ENCODE measurements around the gene SCFD2.
A peak's percentile ranks its signal among the peaks of the same experiment; 100 is the strongest.

The SCFD2 gene

GRCh38 chr4:52907510-52907909 is 458.4 kb downstream of the SCFD2 start:
- H3K79me2 ChIP-seq (ENCODE audit: insufficient read depth, low read length): no peaks in the 10 kb centered on the region
- H3K9me3 ChIP-seq (ENCODE audit: insufficient read depth, low read length, severe bottlenecking): no peaks in the 10 kb centered on the region
- TF ChIP-seq CTCF (IDR thresholded peaks at IDR 0.05; ENCODE audit: borderline replicate concordance, extremely low read depth, low read length, poor library complexity, severe bottlenecking): no peak
- TF ChIP-seq EZH2 (IDR thresholded peaks at IDR 0.05; ENCODE audit: borderline replicate concordance, low read depth, low read length, severe bottlenecking): no peak
- H4K20me1 ChIP-seq (ENCODE audit: insufficient read depth, low read length): no peaks in the 10 kb centered on the region
- no peak overlapping the region for H3K27ac ChIP-seq (ENCODE audit: low read length)
- no peak overlapping the region for H3K4me2 ChIP-seq (ENCODE audit: insufficient read depth, low read length)
- no peaks in the 10 kb centered on the region for H3K27me3 ChIP-seq (ENCODE audit: insufficient read depth, low read length, poor library complexity)
- H3K9ac ChIP-seq (ENCODE audit: low read depth, low read length): no peak overlapping the region
- no peaks in the 10 kb centered on the region for H3K4me1 ChIP-seq (ENCODE audit: insufficient read depth, low read length)
- ATAC-seq (ENCODE audit: insufficient read depth, low read depth) (no peak), DNase-seq (no peak)
- H3K36me3 ChIP-seq (ENCODE audit: insufficient read depth, low read length): peaks cover 7% of the 10 kb centered on the region; the same call in 1 of the 2 replicates
- H3K4me3 ChIP-seq (ENCODE audit: low read depth in 1 of 2, low read length in 2 of 2): no peak overlapping the region
- H2AFZ ChIP-seq (ENCODE audit: low read depth, low read length): no peak overlapping the region

- H3K9me3 ChIP-seq (ENCODE audit: insufficient read depth, low read length, severe bottlenecking): peaks cover 5% of the 10 kb centered on the region
- H3K4me3 ChIP-seq (ENCODE audit: low read depth in 1 of 2, low read length in 2 of 2): no peak overlapping the region
- no peaks in the 10 kb centered on the region for H3K4me1 ChIP-seq (ENCODE audit: insufficient read depth, low read length)
- no peaks in the 10 kb centered on the region for H3K79me2 ChIP-seq (ENCODE audit: insufficient read depth, low read length)
- no peak overlapping the region for H3K4me2 ChIP-seq (ENCODE audit: insufficient read depth, low read length)
- H4K20me1 ChIP-seq (ENCODE audit: insufficient read depth, low read length): no peaks in the 10 kb centered on the region
- ATAC-seq (ENCODE audit: insufficient read depth, low read depth) (no peak), DNase-seq (no peak)
- no peak overlapping the region for H2AFZ ChIP-seq (ENCODE audit: low read depth, low read length)
- H3K36me3 ChIP-seq (ENCODE audit: insufficient read depth, low read length): peaks cover 14% of the 10 kb centered on the region; the same call in 1 of the 2 replicates
- H3K27ac ChIP-seq (ENCODE audit: low read length): no peak overlapping the region
- no peaks in the 10 kb centered on the region for H3K27me3 ChIP-seq (ENCODE audit: insufficient read depth, low read length, poor library complexity)
- no peak overlapping the region for H3K9ac ChIP-seq (ENCODE audit: low read depth, low read length)
- TF ChIP-seq CTCF (IDR thresholded peaks at IDR 0.05; ENCODE audit: borderline replicate concordance, extremely low read depth, low read length, poor library complexity, severe bottlenecking) (no peak), EZH2 (IDR thresholded peaks at IDR 0.05; ENCODE audit: borderline replicate concordance, low read depth, low read length, severe bottlenecking) (no peak)
These were observed 461.4 kb downstream of the SCFD2 start for GRCh38 chr4:52904421-52904820.

- Histone ChIP-seq H4K20me1 (ENCODE audit: insufficient read depth, low read length) (no peaks in the 10 kb centered on the region), H3K4me3 (ENCODE audit: low read depth in 1 of 2, low read length in 2 of 2) (no peak overlapping the region), H3K9ac (ENCODE audit: low read depth, low read length) (no peak overlapping the region), H3K27me3 (ENCODE audit: insufficient read depth, low read length, poor library complexity) (no peaks in the 10 kb centered on the region), H2AFZ (ENCODE audit: low read depth, low read length) (no peak overlapping the region), H3K79me2 (ENCODE audit: insufficient read depth, low read length) (no peaks in the 10 kb centered on the region), H3K4me2 (ENCODE audit: insufficient read depth, low read length) (no peak overlapping the region), H3K27ac (ENCODE audit: low read length) (no peak overlapping the region), H3K9me3 (ENCODE audit: insufficient read depth, low read length, severe bottlenecking) (peaks cover 5% of the 10 kb centered on the region), H3K36me3 (ENCODE audit: insufficient read depth, low read length) (peaks cover 14% of the 10 kb centered on the region; the same call in 1 of the 2 replicates), H3K4me1 (ENCODE audit: insufficient read depth, low read length) (no peaks in the 10 kb centered on the region)
- DNase-seq: no peak
- TF ChIP-seq EZH2 (IDR thresholded peaks at IDR 0.05; ENCODE audit: borderline replicate concordance, low read depth, low read length, severe bottlenecking): no peak
- TF ChIP-seq CTCF (IDR thresholded peaks at IDR 0.05; ENCODE audit: borderline replicate concordance, extremely low read depth, low read length, poor library complexity, severe bottlenecking): no peak
- no peak for ATAC-seq (ENCODE audit: insufficient read depth, low read depth)
These were observed 462.6 kb downstream of the SCFD2 start for GRCh38 chr4:52903273-52903672.

GRCh38 chr4:52894443-52894842 is 471.4 kb downstream of the SCFD2 start:
- TF ChIP-seq CTCF (IDR thresholded peaks at IDR 0.05; ENCODE audit: borderline replicate concordance, extremely low read depth, low read length, poor library complexity, severe bottlenecking): no peak
- TF ChIP-seq EZH2 (IDR thresholded peaks at IDR 0.05; ENCODE audit: borderline replicate concordance, low read depth, low read length, severe bottlenecking): no peak
- Histone ChIP-seq H3K27ac (ENCODE audit: low read length) (no peak overlapping the region), H4K20me1 (ENCODE audit: insufficient read depth, low read length) (no peaks in the 10 kb centered on the region), H3K4me2 (ENCODE audit: insufficient read depth, low read length) (no peak overlapping the region), H3K9me3 (ENCODE audit: insufficient read depth, low read length, severe bottlenecking) (no peaks in the 10 kb centered on the region), H3K9ac (ENCODE audit: low read depth, low read length) (no peak overlapping the region), H3K27me3 (ENCODE audit: insufficient read depth, low read length, poor library complexity) (no peaks in the 10 kb centered on the region), H3K79me2 (ENCODE audit: insufficient read depth, low read length) (no peaks in the 10 kb centered on the region), H2AFZ (ENCODE audit: low read depth, low read length) (no peak overlapping the region), H3K4me3 (ENCODE audit: low read depth in 1 of 2, low read length in 2 of 2) (no peak overlapping the region), H3K36me3 (ENCODE audit: insufficient read depth, low read length) (no peaks in the 10 kb centered on the region), H3K4me1 (ENCODE audit: insufficient read depth, low read length) (peaks cover 13% of the 10 kb centered on the region; the same call in 1 of the 2 replicates)
- ATAC-seq (ENCODE audit: insufficient read depth, low read depth): peak; percentile 99
- DNase-seq: peak; percentile 76

All from DND-41 (cell line).